Ectodermal cell (in vitro differentiated cells): ENCODE data around the gene DPYD.

Source experiments
- H3K27ac ChIP-seq: 2 replicates; pipeline ENCODE4 v1.7.0; 2013; ENCODE audit warnings: mild to moderate bottlenecking, low read depth, low read length; ENCODE audit not compliant: insufficient read depth, poor library complexity, severe bottlenecking
- H3K27me3 ChIP-seq: 2 replicates; pipeline ENCODE4 v1.7.0; 2013; ENCODE audit warnings: mild to moderate bottlenecking, low read length; ENCODE audit not compliant: insufficient read depth, control insufficient read depth, poor library complexity, severe bottlenecking
- H3K36me3 ChIP-seq: one replicate; pipeline ENCODE4 v1.7.0; 2013; ENCODE audit warnings: low read length; ENCODE audit not compliant: control insufficient read depth, insufficient read depth
- H3K4me1 ChIP-seq: one replicate; pipeline ENCODE4 v1.7.0; 2013; ENCODE audit warnings: low read length; ENCODE audit not compliant: control insufficient read depth, insufficient read depth
- H3K4me3 ChIP-seq: 2 replicates; pipeline ENCODE4 v1.7.0; 2013; ENCODE audit warnings: low read depth, low read length, control low read depth; ENCODE audit not compliant: insufficient read depth
- H3K9me3 ChIP-seq: 2 replicates; pipeline ENCODE4 v1.7.0; 2013; ENCODE audit warnings: mild to moderate bottlenecking, low read length, moderate library complexity; ENCODE audit not compliant: control insufficient read depth
- WGBS, 2 experiments: methylation state at CpG; one replicate each; pipeline ENCODE4 v1.1.7; 2013; ENCODE audit warnings: missing lambda C conversion rate in 2 of 2; 5-methylcytosine and 5-hydroxymethylcytosine counted together

The DPYD gene

DNA sequence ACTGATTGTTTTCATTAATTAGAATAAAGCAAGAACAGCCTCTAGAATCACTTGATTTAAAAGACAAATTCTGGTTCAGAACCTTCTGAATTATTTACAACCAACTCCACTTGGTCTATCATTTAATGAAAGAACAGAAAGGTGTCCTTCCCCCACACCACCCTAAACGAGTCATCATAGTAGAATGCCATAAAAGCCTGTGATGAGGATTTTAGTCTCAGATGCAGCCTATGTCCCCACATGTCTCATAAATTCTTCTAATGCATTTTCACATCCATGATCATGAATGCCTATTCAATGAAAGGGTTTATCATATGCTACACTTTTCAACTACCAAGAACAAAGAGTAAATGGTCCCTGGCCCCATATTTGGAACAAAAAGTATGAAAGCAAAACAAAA is 508.1 kb downstream of the DPYD start:
- 77 to 82% methylated on average over 1 of the region's 1 CpG for WGBS, 2 experiments
- Histone ChIP-seq H3K4me3 (no peak overlapping the region), H3K36me3 (no peaks in the 10 kb centered on the region), H3K27me3 (no peaks in the 10 kb centered on the region), H3K9me3 (no peaks in the 10 kb centered on the region), H3K27ac (no peak overlapping the region), H3K4me1 (no peaks in the 10 kb centered on the region)

DNA sequence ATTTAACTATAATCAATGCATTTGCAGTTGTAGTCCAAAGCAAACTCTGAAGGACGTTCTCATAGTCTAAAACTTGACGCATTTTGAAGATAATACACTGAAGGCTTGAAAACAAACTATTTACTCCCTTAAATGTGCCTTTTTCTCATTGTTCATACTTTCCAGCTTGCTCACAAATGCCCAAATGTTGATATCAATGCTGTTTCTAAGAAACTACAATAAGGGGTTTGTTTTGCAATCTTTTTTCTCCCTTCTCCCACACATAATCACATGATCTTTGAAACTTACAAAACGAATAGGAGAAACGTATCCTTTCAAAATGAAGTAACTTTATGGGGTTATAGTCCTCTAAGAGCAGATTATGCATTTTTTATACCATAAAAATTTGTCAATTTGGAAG is 508.7 kb downstream of the DPYD start:
- no peak overlapping the region for H3K4me3 ChIP-seq
- 92% methylated on average over 2 of the region's 4 CpGs for WGBS, 2 experiments

DNA sequence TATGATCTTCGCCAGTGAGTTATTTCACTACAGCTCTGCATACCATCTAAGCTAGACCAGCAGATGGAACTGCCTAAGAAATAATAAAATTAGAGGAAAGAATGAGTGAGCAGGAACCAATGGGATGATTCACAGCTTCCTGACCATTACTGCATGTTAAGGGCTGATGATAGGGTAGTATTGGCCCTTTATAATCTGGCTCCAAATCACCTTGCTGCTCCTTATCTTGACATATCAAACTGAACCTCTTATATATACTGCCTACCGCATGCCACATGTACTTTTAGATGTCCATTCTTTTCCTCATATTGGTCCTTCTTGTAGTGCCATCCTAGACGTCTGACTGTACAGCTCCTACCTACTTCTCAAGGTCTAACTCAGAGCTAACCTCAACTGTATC is 524.4 kb downstream of the DPYD start:
- Histone ChIP-seq H3K36me3 (no peaks in the 10 kb centered on the region), H3K27ac (no peak overlapping the region), H3K4me3 (no peak overlapping the region), H3K27me3 (no peaks in the 10 kb centered on the region), H3K9me3 (no peaks in the 10 kb centered on the region), H3K4me1 (no peaks in the 10 kb centered on the region)
- WGBS, 2 experiments: 90 to 93% methylated on average over 2 of the region's 3 CpGs

More for the DNA sequence above, 508.7 kb downstream of the DPYD start:
- Histone ChIP-seq H3K9me3 (no peaks in the 10 kb centered on the region), H3K36me3 (no peaks in the 10 kb centered on the region), H3K27me3 (no peaks in the 10 kb centered on the region), H3K27ac (no peak overlapping the region), H3K4me1 (no peaks in the 10 kb centered on the region)

DNA sequence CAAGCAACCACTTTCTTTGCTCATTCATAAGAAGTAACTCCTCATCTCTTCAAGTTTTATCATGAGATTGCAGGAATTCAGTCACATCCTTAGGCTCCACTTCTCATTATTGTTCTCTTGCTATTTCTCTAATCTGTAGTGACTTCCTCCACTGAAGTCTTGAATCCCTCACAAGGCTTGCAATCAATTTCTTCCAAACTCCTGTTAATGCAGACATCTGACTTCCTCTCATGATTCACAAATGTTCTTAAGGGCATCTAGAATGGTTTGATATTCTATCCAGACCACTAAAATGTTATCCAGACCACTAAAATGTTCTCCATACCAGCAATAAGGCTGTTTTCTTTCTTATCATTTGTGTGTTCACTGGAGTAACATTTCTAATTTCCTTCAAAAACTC is 528.1 kb downstream of the DPYD start:
- H3K27ac ChIP-seq: no peak overlapping the region
- H3K36me3 ChIP-seq: no peaks in the 10 kb centered on the region
- no peak overlapping the region for H3K4me3 ChIP-seq
- no peaks in the 10 kb centered on the region for H3K4me1 ChIP-seq
- H3K27me3 ChIP-seq: no peaks in the 10 kb centered on the region
- H3K9me3 ChIP-seq: no peaks in the 10 kb centered on the region

DNA sequence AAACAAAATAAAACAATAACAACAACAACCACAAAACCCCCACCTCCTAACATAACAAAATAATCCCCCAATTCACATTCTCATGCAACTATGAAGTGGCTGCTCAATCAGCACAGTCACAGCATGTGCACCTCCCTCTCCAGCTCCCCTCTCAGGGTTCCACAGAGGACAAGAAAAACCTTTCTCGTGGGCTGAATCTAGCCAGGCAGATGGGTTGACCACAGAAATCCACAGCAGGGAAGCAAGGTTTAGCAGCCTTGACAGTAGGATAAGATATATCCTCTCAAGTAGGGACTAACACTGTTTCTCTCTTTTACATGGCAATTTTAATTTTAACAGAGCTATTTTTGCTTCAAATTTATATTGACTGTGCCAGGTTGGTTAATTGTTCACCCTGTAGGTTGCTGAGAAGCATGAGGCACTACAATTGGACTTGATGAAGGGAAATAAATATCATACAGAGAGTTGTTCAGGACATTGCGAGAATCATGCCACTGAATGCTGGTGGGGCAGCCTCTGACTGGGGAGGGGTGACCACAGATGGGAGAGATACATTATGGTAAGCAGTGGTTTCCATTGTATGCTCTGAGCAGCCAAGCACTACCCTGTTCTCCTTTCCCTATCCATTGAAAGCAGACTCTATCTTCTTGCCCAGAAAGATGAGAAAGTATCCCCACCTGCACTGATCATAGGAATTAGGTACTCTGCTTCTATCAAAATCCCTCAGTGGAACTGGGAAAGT is 535.1 kb downstream of the DPYD start:
- H3K4me1 ChIP-seq: peaks cover 4% of the 10 kb centered on the region
- H3K27ac ChIP-seq: no peak overlapping the region
- H3K36me3 ChIP-seq: no peaks in the 10 kb centered on the region
- H3K9me3 ChIP-seq: no peaks in the 10 kb centered on the region
- no peak overlapping the region for H3K4me3 ChIP-seq
- WGBS, 2 experiments: 57 to 78% methylated on average over 2 of the region's 2 CpGs
- no peaks in the 10 kb centered on the region for H3K27me3 ChIP-seq

DNA sequence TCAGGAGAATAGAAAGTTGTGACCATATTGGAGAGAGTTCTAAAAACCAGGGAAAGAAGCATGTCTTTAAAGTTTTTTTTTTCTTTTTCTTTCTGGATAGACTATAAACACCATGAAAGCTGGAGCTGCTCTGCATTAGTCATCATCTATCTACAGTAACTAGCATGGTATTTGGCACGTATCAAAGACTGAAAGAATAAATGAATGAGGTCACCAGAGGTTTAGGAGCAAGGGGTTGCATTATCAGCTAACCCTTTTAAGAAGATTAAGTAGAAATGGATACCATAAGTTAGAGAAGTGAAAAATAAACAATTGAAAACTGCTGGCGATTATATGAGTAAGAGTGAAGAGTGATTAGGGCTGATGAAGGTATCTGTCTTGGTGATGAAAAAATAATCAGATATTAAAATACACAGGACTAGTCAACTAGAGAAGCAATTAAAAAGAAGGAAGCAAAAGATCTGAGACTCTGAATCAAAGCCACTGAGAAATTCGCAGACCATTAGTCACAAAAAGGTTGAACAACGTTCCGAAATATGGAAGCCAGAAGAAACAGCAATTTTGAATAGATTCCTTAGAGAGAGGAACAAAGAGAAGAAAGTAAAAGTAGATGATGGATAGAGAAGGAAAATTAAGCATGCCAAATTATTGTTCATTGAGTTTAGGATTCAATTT is 536.4 kb downstream of the DPYD start:
- Histone ChIP-seq H3K4me3 (no peak overlapping the region), H3K36me3 (no peaks in the 10 kb centered on the region), H3K27ac (no peak overlapping the region), H3K27me3 (no peaks in the 10 kb centered on the region), H3K9me3 (no peaks in the 10 kb centered on the region), H3K4me1 (peaks cover 4% of the 10 kb centered on the region)
- 91 to 95% methylated on average over 5 of the region's 5 CpGs for WGBS, 2 experiments

DNA sequence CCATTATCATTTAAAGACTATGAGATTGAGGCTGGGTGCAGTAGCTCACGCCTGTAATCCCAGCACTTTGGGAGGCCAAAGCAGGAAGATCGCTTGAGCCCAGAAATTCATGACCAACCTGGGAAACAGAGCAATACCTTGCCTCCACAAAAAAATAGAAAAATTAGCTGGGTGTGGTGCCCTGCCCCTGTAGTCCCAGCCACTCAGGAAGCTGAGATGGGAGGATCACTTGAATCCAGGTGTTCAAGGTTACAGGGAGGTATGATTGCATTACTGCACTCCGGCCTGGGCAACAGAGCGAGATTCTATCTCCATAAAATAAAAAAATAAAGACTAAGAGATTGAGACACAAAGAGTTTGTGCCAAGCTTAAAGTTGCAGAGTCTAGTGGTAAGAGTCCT is 537.0 kb downstream of the DPYD start:
- Histone ChIP-seq H3K27ac (no peak overlapping the region), H3K36me3 (no peaks in the 10 kb centered on the region), H3K4me3 (no peak overlapping the region), H3K9me3 (no peaks in the 10 kb centered on the region), H3K4me1 (peaks cover 4% of the 10 kb centered on the region), H3K27me3 (no peaks in the 10 kb centered on the region)
- 91 to 96% methylated on average over 3 to 4 of the region's 4 CpGs for WGBS, 2 experiments

DNA sequence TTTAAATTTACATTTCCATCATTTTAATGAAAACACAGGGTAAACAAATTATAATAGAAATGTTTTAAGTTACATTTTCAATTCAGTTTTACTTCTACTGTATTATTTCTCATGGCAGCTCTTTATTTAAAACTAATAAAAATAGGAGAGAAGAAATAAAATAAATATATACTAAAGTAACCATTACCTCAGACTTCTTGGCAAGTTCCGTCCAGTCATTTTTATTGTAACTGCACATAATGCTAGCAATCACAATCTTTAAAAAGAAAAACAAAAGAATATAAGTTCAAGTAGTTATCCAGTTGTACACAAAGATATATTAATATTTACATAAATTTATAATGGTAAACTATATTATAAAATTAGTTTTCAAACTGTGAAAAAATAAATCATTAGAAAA is 538.6 kb downstream of the DPYD start:
- no peaks in the 10 kb centered on the region for H3K27me3 ChIP-seq
- H3K4me1 ChIP-seq: peaks cover 4% of the 10 kb centered on the region
- no peak overlapping the region for H3K27ac ChIP-seq
- H3K9me3 ChIP-seq: no peaks in the 10 kb centered on the region
- no CpG with 5 or more reads among the region's 1 CpG for WGBS, 2 experiments
- no peaks in the 10 kb centered on the region for H3K36me3 ChIP-seq
- H3K4me3 ChIP-seq: no peak overlapping the region

DNA sequence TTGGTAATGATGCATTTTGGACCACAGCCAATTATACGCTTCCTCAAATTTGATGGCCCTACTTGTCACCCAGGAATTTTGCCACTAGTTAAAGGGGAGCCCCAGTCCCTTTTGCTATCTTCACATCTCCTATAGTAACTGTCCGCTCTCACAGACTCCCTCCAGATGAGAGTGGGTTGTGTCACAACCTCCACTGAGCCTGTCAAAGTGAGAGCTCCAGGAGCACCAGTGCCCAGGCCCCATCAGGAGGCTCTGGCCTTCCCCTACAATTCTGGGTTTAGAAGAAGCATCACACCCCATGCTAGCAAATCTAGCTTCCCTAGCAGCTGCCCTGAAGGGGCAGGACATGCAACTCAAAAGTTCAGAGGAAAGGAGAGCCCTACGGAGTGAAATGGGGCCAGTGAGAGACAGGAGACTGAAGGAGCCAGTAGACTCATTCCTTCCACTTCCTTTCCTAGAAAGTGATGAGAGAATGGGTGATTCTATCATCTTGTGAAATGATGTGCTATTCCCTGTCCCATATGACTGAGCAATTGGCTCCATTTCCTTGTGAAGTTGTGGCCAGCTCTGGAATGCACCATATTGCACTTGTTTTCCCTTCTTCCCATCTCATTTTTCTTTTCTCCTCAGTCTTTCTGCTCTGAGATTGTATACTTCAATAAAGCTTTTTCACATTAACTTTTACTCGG is 541.3 kb downstream of the DPYD start:
- WGBS, 2 experiments: 95 to 98% methylated on average over 4 of the region's 4 CpGs
- no peaks in the 10 kb centered on the region for H3K27me3 ChIP-seq

DNA sequence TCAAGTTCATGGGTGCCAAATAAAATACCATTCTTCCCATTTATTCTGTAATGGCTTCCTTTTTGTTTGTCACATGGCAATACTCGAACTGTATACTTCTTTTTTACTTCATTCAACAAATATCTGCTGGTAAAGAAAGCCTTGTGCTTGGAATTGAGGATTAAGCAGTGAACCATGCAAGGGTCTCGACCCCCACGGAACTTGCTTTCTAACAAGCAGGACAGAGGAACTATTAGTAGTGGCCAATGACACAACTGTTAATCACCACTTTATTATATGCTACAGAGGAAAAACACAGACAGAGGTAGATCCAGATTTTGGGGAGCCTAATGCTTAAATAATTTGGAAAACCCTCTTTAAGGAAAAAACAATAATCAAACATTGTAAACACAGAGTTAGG is 542.2 kb downstream of the DPYD start:
- no peak overlapping the region for H3K27ac ChIP-seq
- 80 to 94% methylated on average over 3 of the region's 3 CpGs for WGBS, 2 experiments
- no peaks in the 10 kb centered on the region for H3K9me3 ChIP-seq
- H3K36me3 ChIP-seq: no peaks in the 10 kb centered on the region
- no peak overlapping the region for H3K4me3 ChIP-seq
- H3K4me1 ChIP-seq: no peaks in the 10 kb centered on the region
- H3K27me3 ChIP-seq: no peaks in the 10 kb centered on the region

More for the DNA sequence above, 541.3 kb downstream of the DPYD start:
- no peaks in the 10 kb centered on the region for H3K9me3 ChIP-seq
- H3K27ac ChIP-seq: no peak overlapping the region
- H3K4me1 ChIP-seq: no peaks in the 10 kb centered on the region
- H3K4me3 ChIP-seq: no peak overlapping the region
- no peaks in the 10 kb centered on the region for H3K36me3 ChIP-seq
